HepG2 (cell line): ENCODE data around the gene ACACA. TPM values are rescaled to one million over a fixed set of nuclear protein-coding genes. Genes with fewer than 3 reads are reported as not detected.

Experiments used
- ARHGAP35 ChIP-seq: sonication (generic); formaldehyde crosslinking; IDR thresholded peaks from 2 replicates; pipeline ENCODE4 v1.9.0; 2022; ENCODE audit warnings: mild to moderate bottlenecking, inconsistent platforms, moderate library complexity, missing genetic modification reagents, borderline replicate concordance
- CBX5 ChIP-seq: sonication (generic); formaldehyde crosslinking; IDR thresholded peaks from 2 replicates; pipeline ENCODE4 v1.4.0; 2020; ENCODE audit warnings: missing genetic modification reagents, borderline replicate concordance
- JARID2 ChIP-seq: sonication (generic); formaldehyde crosslinking; IDR thresholded peaks from 2 replicates; pipeline ENCODE4 v1.8.1; 2023; ENCODE audit warnings: missing genetic modification reagents, inconsistent platforms; ENCODE audit not compliant: insufficient replicate concordance
- RXRA ChIP-seq: sonication (generic); formaldehyde crosslinking; IDR thresholded peaks from 2 replicates; pipeline ENCODE4 v1.5.1; 2020; ENCODE audit warnings: missing genetic modification reagents
- TAF1 ChIP-seq: sonication (generic); formaldehyde crosslinking; IDR thresholded peaks from 2 replicates; pipeline ENCODE4 v1.4.0; 2020; ENCODE audit warnings: missing genetic modification reagents
- TEAD3 ChIP-seq: optimal IDR thresholded peaks from 2 replicates; pipeline ENCODE3; 2016; ENCODE audit warnings: borderline replicate concordance
- TFE3 ChIP-seq: IDR thresholded peaks from 2 replicates; pipeline ENCODE4 v1.6.1; 2016
- TIGD3 ChIP-seq: sonication (generic); formaldehyde crosslinking; IDR thresholded peaks from 2 replicates; pipeline ENCODE4 v1.5.1; 2020; ENCODE audit warnings: mild to moderate bottlenecking, missing genetic modification reagents, borderline replicate concordance
- TMF1 ChIP-seq: sonication (generic); formaldehyde crosslinking; IDR thresholded peaks from 2 replicates; pipeline ENCODE4 v1.8.1; 2022; ENCODE audit warnings: low read depth, missing genetic modification reagents
- ZNF281 ChIP-seq: sonication (generic); formaldehyde crosslinking; IDR thresholded peaks from 2 replicates; pipeline ENCODE4 v1.4.0; 2020; ENCODE audit warnings: missing genetic modification reagents, borderline replicate concordance
- ZNF784 ChIP-seq: sonication (generic); formaldehyde crosslinking; IDR thresholded peaks from 2 replicates; pipeline ENCODE4 v1.5.1; 2020; ENCODE audit warnings: missing genetic modification reagents, mild to moderate bottlenecking, borderline replicate concordance
- ZNF839 ChIP-seq: sonication (generic); formaldehyde crosslinking; IDR thresholded peaks from 2 replicates; pipeline ENCODE4 v1.4.0; 2020; ENCODE audit warnings: missing genetic modification reagents, mild to moderate bottlenecking, borderline replicate concordance
- polyA plus RNA-seq, 8 experiments: library from polyadenylated mRNA; depleted of rRNA in 3 of 8; stranded (reverse) in 7 of 8; unstranded in 1 of 8; fragments of >200 nt; fragmentation: Illumina TruSeq in 4 of 8; extraction: Trizol in 4 of 8; gene quantifications; 2 replicates each; pipeline versions ENCODE4 v1.2.1 to v1.2.3, GENCODE V29; 2011 to 2016; ENCODE audit warnings: low read depth in 4 of 8, missing spikeins in 1 of 8, mixed read lengths in 1 of 8; ENCODE audit not compliant: insufficient read depth in 1 of 8
- total RNA-seq, 5 experiments: library from RNA; depleted of rRNA; stranded (reverse); fragments of >200 nt; fragmentation: Illumina TruSeq; extraction: Trizol; gene quantifications; 2 replicates each; pipeline ENCODE4 v1.2.3, GENCODE V29; 2016; ENCODE audit warnings: low read depth in 1 of 5
- TF ChIP-seq, protein P1 (sequence below), 2 experiments: sonication (generic) in 1 of 2; formaldehyde crosslinking in 1 of 2; IDR thresholded peaks; 2 replicates each; pipeline versions ENCODE4 v1.4.0 to v1.6.1; 2016 to 2020; ENCODE audit warnings: borderline replicate concordance in 1 of 2, low read depth in 1 of 2, mild to moderate bottlenecking in 1 of 2, missing genetic modification reagents in 1 of 2
- TF ChIP-seq, protein P2 (sequence below): conservative IDR thresholded peaks from 2 replicates; pipeline ENCODE4 v1.6.1; 2018; ENCODE audit warnings: missing genetic modification reagents

The ACACA gene
- total and polyA plus RNA-seq, 2 of the 13 experiments (the other 11 are each of a cell fraction or from before 2014, with no cell fraction given), result 39.2 to 47.2 TPM

GRCh38 chr17:37406635-37407461, at the start of gene ACACA, which contains the start of gene TADA2A (continued):
- peak; percentile 66; the same call in 1 of the 2 replicates for TF ChIP-seq ZNF281
- no peak for TF ChIP-seq TEAD3 (CRISPR knock-in tag)
- TF ChIP-seq, protein P1, sequence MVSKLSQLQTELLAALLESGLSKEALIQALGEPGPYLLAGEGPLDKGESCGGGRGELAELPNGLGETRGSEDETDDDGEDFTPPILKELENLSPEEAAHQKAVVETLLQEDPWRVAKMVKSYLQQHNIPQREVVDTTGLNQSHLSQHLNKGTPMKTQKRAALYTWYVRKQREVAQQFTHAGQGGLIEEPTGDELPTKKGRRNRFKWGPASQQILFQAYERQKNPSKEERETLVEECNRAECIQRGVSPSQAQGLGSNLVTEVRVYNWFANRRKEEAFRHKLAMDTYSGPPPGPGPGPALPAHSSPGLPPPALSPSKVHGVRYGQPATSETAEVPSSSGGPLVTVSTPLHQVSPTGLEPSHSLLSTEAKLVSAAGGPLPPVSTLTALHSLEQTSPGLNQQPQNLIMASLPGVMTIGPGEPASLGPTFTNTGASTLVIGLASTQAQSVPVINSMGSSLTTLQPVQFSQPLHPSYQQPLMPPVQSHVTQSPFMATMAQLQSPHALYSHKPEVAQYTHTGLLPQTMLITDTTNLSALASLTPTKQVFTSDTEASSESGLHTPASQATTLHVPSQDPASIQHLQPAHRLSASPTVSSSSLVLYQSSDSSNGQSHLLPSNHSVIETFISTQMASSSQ (IDR thresholded peaks at IDR 0.05; ENCODE audit: low read depth), result no peak
- TF ChIP-seq, protein P1 (CRISPR knock-in tag; IDR thresholded peaks at IDR 0.05; ENCODE audit: borderline replicate concordance), result no peak
- no peak for TF ChIP-seq TMF1 (CRISPR knock-in tag)
- TF ChIP-seq ARHGAP35 (CRISPR knock-in tag), result peak; percentile 40; the same call in 1 of the 2 replicates
- TF ChIP-seq RXRA (CRISPR knock-in tag), result peak; percentile 52; the same call in 1 of the 2 replicates
- TF ChIP-seq JARID2 (CRISPR knock-in tag), result peak; percentile 24
- peak; percentile 65 for TF ChIP-seq TAF1 (CRISPR knock-in tag)
- no peak for TF ChIP-seq TIGD3 (CRISPR knock-in tag)
- 0 out of 2 replicates have a peak, but pooled peaks have one; percentile 12 for TF ChIP-seq TFE3 (CRISPR knock-in tag)
- TF ChIP-seq CBX5 (CRISPR knock-in tag), result no peak
- TF ChIP-seq ZNF784 (CRISPR knock-in tag), result 0 out of 2 replicates have a peak, but pooled peaks have one; percentile 6
- TF ChIP-seq ZNF839 (CRISPR knock-in tag), result 0 out of 2 replicates have a peak, but pooled peaks have one; percentile 58
- TF ChIP-seq, protein P2, sequence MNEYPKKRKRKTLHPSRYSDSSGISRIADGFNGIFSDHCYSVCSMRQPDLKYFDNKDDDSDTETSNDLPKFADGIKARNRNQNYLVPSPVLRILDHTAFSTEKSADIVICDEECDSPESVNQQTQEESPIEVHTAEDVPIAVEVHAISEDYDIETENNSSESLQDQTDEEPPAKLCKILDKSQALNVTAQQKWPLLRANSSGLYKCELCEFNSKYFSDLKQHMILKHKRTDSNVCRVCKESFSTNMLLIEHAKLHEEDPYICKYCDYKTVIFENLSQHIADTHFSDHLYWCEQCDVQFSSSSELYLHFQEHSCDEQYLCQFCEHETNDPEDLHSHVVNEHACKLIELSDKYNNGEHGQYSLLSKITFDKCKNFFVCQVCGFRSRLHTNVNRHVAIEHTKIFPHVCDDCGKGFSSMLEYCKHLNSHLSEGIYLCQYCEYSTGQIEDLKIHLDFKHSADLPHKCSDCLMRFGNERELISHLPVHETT (CRISPR knock-in tag), result 0 out of 2 replicates have a peak, but pooled peaks have one; percentile 74
